GM08714 (cell line): ENCODE measurements around the gene TSPAN14.

ENCODE experiments used
- H3K4me3 ChIP-seq: fragments of 200-500 bp; sonication (Bioruptor generic); 2 replicates; pipeline ENCODE4 v1.5.1; 2014; ENCODE audit warnings: mild to moderate bottlenecking, low read length, inconsistent platforms
- ZNF274 ChIP-seq: IDR thresholded peaks from 2 replicates; pipeline ENCODE4 v1.6.1; 2012; ENCODE audit warnings: mild to moderate bottlenecking, low read depth, low read length

TSPAN14 gene

GRCh38 chr10:80579181-80579763 lies 125.2 kb downstream of the TSPAN14 start:
- H3K4me3 ChIP-seq = no peak overlapping the region
- TF ChIP-seq ZNF274 = no peak

- TF ChIP-seq ZNF274 = no peak
- no peak overlapping the region for H3K4me3 ChIP-seq
Observed at GRCh38 chr10:80579849-80580637, 125.9 kb downstream of the TSPAN14 start.

- H3K4me3 ChIP-seq = no peak overlapping the region
- TF ChIP-seq ZNF274 = no peak
Observed at GRCh38 chr10:80580638-80581468, 126.7 kb downstream of the TSPAN14 start.

GRCh38 chr10:80581469-80581835 lies 127.3 kb downstream of the TSPAN14 start:
- H3K4me3 ChIP-seq = no peak overlapping the region
- TF ChIP-seq ZNF274 = no peak

- H3K4me3 ChIP-seq = no peak overlapping the region
- no peak for TF ChIP-seq ZNF274
Observed at GRCh38 chr10:80582286-80582960, 128.3 kb downstream of the TSPAN14 start.
